Cardiac fibroblast (primary cell): ENCODE measurements around the gene KRTAP4-4.
"Not testable (repeated sequence)": the region's sequence is repeated elsewhere in the genome, so short reads cannot be mapped to it uniquely, and the experiment has no call there.

Experiments
- DNase-seq, 2 donors: peaks; one replicate each; pipeline versions ENCODE4 v3.0.0 to v3.0.0-alpha.2; 2010; ENCODE audit warnings: low read depth in 2 of 2
- H3K4me3 ChIP-seq, 2 donors: replicated peaks in 1 of 2; 1 replicate in 1 of 2; 2 replicates in 1 of 2; pipeline ENCODE4 v1.5.1; 2011; ENCODE audit warnings: low read depth in 2 of 2, low read length in 2 of 2, mild to moderate bottlenecking in 2 of 2, moderate library complexity in 1 of 2
- CTCF ChIP-seq: IDR thresholded peaks from one replicate; pipeline ENCODE4 v1.5.1; 2011; ENCODE audit warnings: low read depth, mild to moderate bottlenecking, low read length, inconsistent platforms

KRTAP4-4 gene

GRCh38 chr17:41149652-41149985, 10.9 kb downstream of the KRTAP4-4 start, which contains the start of gene KRTAP4-5:
Gene KRTAP4-5, minus strand, starts transcription at chr17:41149825. Its CDS starts 58 bp downstream, at chr17:41149767.
- DNase-seq: no peak
- no peak for TF ChIP-seq CTCF
- H3K4me3 ChIP-seq: no peak within 1 kb of the TSS

DNA sequence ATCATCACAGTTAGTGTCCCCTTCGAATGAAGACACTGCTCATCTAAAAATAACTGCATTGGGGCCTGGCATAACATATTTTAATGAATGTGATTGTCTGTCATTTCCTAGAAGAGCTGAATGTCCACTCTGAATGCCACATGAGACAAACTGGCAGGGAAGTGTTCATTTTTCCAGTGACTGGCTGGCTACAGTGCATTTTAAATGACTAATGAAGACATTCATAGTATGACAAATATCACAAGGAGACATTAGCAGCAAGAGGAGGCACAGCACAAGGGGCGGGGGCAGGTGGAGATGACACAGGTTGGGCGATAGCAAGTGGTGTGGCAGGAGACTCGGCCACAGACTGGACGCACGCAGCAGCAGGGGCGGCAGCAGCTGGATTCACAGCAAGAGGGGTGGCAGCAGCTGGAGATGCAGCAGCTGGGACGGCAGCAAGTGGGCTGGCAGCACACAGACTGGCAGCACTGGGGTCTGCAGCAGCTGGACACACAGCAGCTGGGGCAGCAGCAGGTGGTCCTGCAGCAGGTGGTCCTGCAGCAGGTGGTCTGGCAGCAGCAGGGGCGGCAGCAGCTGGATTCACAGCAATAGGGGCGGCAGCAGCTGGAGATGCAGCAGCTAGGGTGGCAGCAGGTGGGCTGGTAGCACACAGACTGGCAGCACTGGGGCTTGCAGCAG, 11.4 kb downstream of the KRTAP4-4 start:
- DNase-seq, H3K4me3 ChIP-seq: not testable (repeated sequence)

DNA sequence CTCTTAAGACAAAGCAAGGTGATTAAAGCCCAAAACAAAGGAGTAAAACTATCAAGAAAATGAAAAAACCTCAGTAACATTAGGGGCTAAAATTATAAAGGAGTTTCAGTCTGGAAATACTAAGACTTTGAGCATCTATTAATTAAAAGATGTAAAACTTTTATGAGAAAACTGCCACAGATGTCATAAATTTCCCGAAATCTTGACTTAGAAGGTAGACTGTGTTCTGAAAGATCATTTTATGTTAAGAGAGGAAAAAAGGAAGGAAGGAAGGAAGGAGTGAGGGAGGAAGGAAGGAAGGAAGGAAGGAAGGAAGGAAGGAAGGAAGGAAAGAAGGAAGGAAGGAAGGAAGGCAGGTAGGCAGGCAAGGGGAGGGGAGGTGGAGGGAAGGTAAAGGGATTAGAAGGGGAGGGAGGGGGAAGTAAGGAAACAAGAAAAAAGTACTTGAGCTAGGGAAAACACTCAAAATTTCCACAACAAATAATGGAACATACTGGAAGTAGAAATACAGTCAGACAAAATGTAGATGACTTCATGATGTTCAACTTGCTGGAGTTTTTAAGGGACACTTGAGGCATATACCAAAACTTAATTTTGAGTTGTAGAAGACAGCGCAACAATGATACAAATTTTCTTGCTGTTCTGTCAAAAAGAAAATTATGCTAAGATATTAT, 12.9 kb downstream of the KRTAP4-4 start:
- no peak overlapping the region for H3K4me3 ChIP-seq
- TF ChIP-seq CTCF: no peak
- no peak for DNase-seq

DNA sequence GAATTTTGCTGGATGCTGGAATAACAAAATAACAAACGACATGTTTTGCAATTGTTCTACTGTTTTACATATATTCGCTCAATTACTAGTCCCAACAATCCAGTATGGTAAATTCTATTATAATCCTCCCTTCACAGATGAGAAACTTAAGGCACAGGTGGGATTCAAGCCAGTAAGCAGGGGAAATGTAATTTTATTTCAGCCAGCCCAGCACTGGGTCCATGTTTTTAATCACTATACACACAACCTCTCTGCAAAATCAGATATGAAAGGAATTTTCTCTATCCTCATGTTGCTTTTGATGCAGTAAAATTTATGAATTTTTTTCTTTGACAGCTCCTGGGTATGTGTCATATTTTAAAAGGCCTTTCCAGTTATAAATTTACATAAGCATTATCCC, 15.3 kb downstream of the KRTAP4-4 start:
- no peak for TF ChIP-seq CTCF
- DNase-seq: no peak
- no peak overlapping the region for H3K4me3 ChIP-seq

GRCh38 chr17:41144846-41145245, 15.7 kb downstream of the KRTAP4-4 start:
- no peak for DNase-seq
- TF ChIP-seq CTCF: no peak
- no peak overlapping the region for H3K4me3 ChIP-seq

- TF ChIP-seq CTCF: no peak
- no peak for DNase-seq
- H3K4me3 ChIP-seq: no peak overlapping the region
Observed at GRCh38 chr17:41141361-41141760, 19.2 kb downstream of the KRTAP4-4 start.

GRCh38 chr17:41140360-41141131, 20.0 kb downstream of the KRTAP4-4 start, which contains the start of gene KRTAP4-6:
Gene KRTAP4-6, minus strand, starts transcription at chr17:41140544. Its CDS starts 57 bp downstream, at chr17:41140487.
- peak in 1 of 2 donors; percentile 70 for DNase-seq
- no peak for TF ChIP-seq CTCF
- H3K4me3 ChIP-seq: no peak within 1 kb of the TSS

GRCh38 chr17:41139865-41140264, 20.7 kb downstream of the KRTAP4-4 start:
- DNase-seq, H3K4me3 ChIP-seq: not testable (repeated sequence)
